ENCODE measurements around the gene STK10. TPM values are rescaled to one million over a fixed set of nuclear protein-coding genes. Genes with fewer than 3 reads are reported as not detected.

The STK10 gene
- total and polyA plus RNA-seq, 3 donors from 2014 or later: 48.8 to 148 (median 142) TPM

- H3K4me1 ChIP-seq: peaks cover 54% of the 10 kb centered on the region
- TF ChIP-seq POLR2A (IDR thresholded peaks at IDR 0.05) (no peak), CTCF (IDR thresholded peaks at IDR 0.05) (no peak)
- H3K9me3 ChIP-seq: no peaks in the 10 kb centered on the region
- no peak overlapping the region for H3K4me3 ChIP-seq
- H3K36me3 ChIP-seq (ENCODE audit: low read depth, missing control alignments): no peaks in the 10 kb centered on the region
- H3K27me3 ChIP-seq: no peaks in the 10 kb centered on the region
- intact Hi-C loops (cut with DNase I; ENCODE audit: low total_unique reads): no loop called here
- peak overlapping the region; percentile 31 to 50 for H3K27ac ChIP-seq
- no peak for DNase-seq
- WGBS, 2 donors: 62 to 77% methylated on average over 6 of the region's 6 CpGs
Observed at GRCh38 chr5:172143875-172144274, 44.1 kb downstream of the STK10 start.

GRCh38 chr5:172142709-172143215 is 45.3 kb downstream of the STK10 start:
- no peak for DNase-seq
- no peak for TF ChIP-seq CTCF (IDR thresholded peaks at IDR 0.05)
- no peak for TF ChIP-seq POLR2A (IDR thresholded peaks at IDR 0.05)
- H3K4me3 ChIP-seq: no peak overlapping the region
- H3K27ac ChIP-seq: peak overlapping the region; percentile 31 to 50
- intact Hi-C loops (cut with DNase I; ENCODE audit: low total_unique reads): no loop called here
- H3K36me3 ChIP-seq (ENCODE audit: low read depth, missing control alignments): no peaks in the 10 kb centered on the region
- H3K27me3 ChIP-seq: no peaks in the 10 kb centered on the region
- no peaks in the 10 kb centered on the region for H3K9me3 ChIP-seq
- 74 to 82% methylated on average over 5 of the region's 5 CpGs for WGBS, 2 donors
- peaks cover 51% of the 10 kb centered on the region for H3K4me1 ChIP-seq

GRCh38 chr5:172141949-172142319 is 46.1 kb downstream of the STK10 start:
- H3K27me3 ChIP-seq: no peaks in the 10 kb centered on the region
- 59 to 78% methylated on average over 5 of the region's 5 CpGs for WGBS, 2 donors
- no peaks in the 10 kb centered on the region for H3K36me3 ChIP-seq (ENCODE audit: low read depth, missing control alignments)
- TF ChIP-seq POLR2A (IDR thresholded peaks at IDR 0.05): no peak
- intact Hi-C loops (cut with DNase I; ENCODE audit: low total_unique reads): no loop called here
- peaks cover 50% of the 10 kb centered on the region for H3K4me1 ChIP-seq
- no peak overlapping the region for H3K4me3 ChIP-seq
- no peak for DNase-seq
- no peaks in the 10 kb centered on the region for H3K9me3 ChIP-seq
- H3K27ac ChIP-seq: peak overlapping the region; percentile 5 to 31

GRCh38 chr5:172140866-172141265 is 47.2 kb downstream of the STK10 start:
- no peak for DNase-seq
- TF ChIP-seq POLR2A (IDR thresholded peaks at IDR 0.05): no peak
- TF ChIP-seq CTCF (IDR thresholded peaks at IDR 0.05): no peak
- no peak overlapping the region for H3K4me3 ChIP-seq
- H3K27me3 ChIP-seq: no peaks in the 10 kb centered on the region
- intact Hi-C loops (cut with DNase I; ENCODE audit: low total_unique reads): no loop called here
- H3K27ac ChIP-seq: peak overlapping the region in 1 of 2 donors; percentile 5
- whole genome bisulfite sequencing, 2 donors: 70 to 76% methylated on average over 6 of the region's 6 CpGs
- H3K4me1 ChIP-seq: peaks cover 41% of the 10 kb centered on the region
- H3K9me3 ChIP-seq: no peaks in the 10 kb centered on the region
- no peaks in the 10 kb centered on the region for H3K36me3 ChIP-seq (ENCODE audit: low read depth, missing control alignments)

- H3K4me1 ChIP-seq: peaks cover 33% of the 10 kb centered on the region
- H3K27ac ChIP-seq: no peak overlapping the region
- no peak overlapping the region for H3K4me3 ChIP-seq
- intact Hi-C loops (cut with DNase I; ENCODE audit: low total_unique reads): no loop called here
- no peaks in the 10 kb centered on the region for H3K36me3 ChIP-seq (ENCODE audit: low read depth, missing control alignments)
- WGBS, 2 donors: 89 to 91% methylated on average over 9 of the region's 9 CpGs
- H3K9me3 ChIP-seq: no peaks in the 10 kb centered on the region
- no peak for DNase-seq
- H3K27me3 ChIP-seq: no peaks in the 10 kb centered on the region
- TF ChIP-seq POLR2A (IDR thresholded peaks at IDR 0.05) (no peak), CTCF (IDR thresholded peaks at IDR 0.05) (no peak)
Observed at GRCh38 chr5:172140120-172140519, 47.9 kb downstream of the STK10 start.
